ENCODE data around the gene EYA4.

Gene EYA4

GRCh38 chr6:133571681-133572080 lies 330.5 kb downstream of the EYA4 start:
- DNase-seq, result no peak
- Histone ChIP-seq H3K4me1 (peaks cover 0 to 8% (median 0%) of the 10 kb centered on the region in 4 donors), H3K9me3 (no peaks in the 10 kb centered on the region), H3K36me3 (no peaks in the 10 kb centered on the region), H3K4me3 (no peak overlapping the region), H3K27me3 (peaks cover 0 to 5% of the 10 kb centered on the region in 2 donors), H3K27ac (no peak overlapping the region)
- TF ChIP-seq CTCF (IDR thresholded peaks at IDR 0.05), result no peak
- intact Hi-C loops (cut with DNase I; ENCODE audit: low total_unique reads), result no loop called here

GRCh38 chr6:133577851-133578250 lies 336.7 kb downstream of the EYA4 start:
- no peaks in the 10 kb centered on the region for H3K36me3 ChIP-seq
- H3K4me3 ChIP-seq, result no peak overlapping the region
- no peak for TF ChIP-seq CTCF (IDR thresholded peaks at IDR 0.05)
- H3K9me3 ChIP-seq, result no peaks in the 10 kb centered on the region
- DNase-seq, result no peak
- intact Hi-C loops (cut with DNase I; ENCODE audit: low total_unique reads), result no loop called here
- no peaks in the 10 kb centered on the region for H3K27me3 ChIP-seq
- no peak overlapping the region for H3K27ac ChIP-seq
- no peaks in the 10 kb centered on the region for H3K4me1 ChIP-seq

Measured in tibial artery (tissue), 4 donors.